ENCODE measurements around the gene MKLN1. TPM values are rescaled to one million over a fixed set of nuclear protein-coding genes. Genes with fewer than 3 reads are reported as not detected.

MKLN1 gene
- total RNA-seq, 4 donors from 2014 or later: 93.1 to 175 (median 102) TPM

GRCh38 chr7:131533566-131534561 lies 206.2 kb downstream of the MKLN1 start:
- TF ChIP-seq POLR2A (IDR thresholded peaks at IDR 0.05) (no peak), CTCF (IDR thresholded peaks at IDR 0.05) (no peak)
- WGBS, 2 donors: 82 to 87% methylated on average over 13 to 15 of the region's 15 CpGs
- Histone ChIP-seq H3K36me3 (no peaks in the 10 kb centered on the region), H3K9me3 (no peaks in the 10 kb centered on the region), H3K4me1 (no peaks in the 10 kb centered on the region), H3K4me3 (replicated peaks in 1 of 3) (no peak overlapping the region), H3K27me3 (no peaks in the 10 kb centered on the region), H3K27ac (peak overlapping the region in 2 of 3 donors; percentile 50 to 65)
- DNase-seq: no peak
- intact Hi-C loops (cut with DNase I): no loop called here

GRCh38 chr7:131536361-131536849 lies 208.7 kb downstream of the MKLN1 start:
- no peak overlapping the region for H3K27ac ChIP-seq
- 67 to 73% methylated on average over 7 of the region's 7 CpGs for WGBS, 2 donors
- no peaks in the 10 kb centered on the region for H3K36me3 ChIP-seq
- TF ChIP-seq CTCF (IDR thresholded peaks at IDR 0.05) (no peak), POLR2A (IDR thresholded peaks at IDR 0.05) (no peak)
- H3K4me3 ChIP-seq (replicated peaks in 1 of 3): no peak overlapping the region
- intact Hi-C loops (cut with DNase I): no loop called here
- H3K4me1 ChIP-seq: no peaks in the 10 kb centered on the region
- no peaks in the 10 kb centered on the region for H3K27me3 ChIP-seq
- H3K9me3 ChIP-seq: no peaks in the 10 kb centered on the region
- no peak for DNase-seq

- Histone ChIP-seq H3K4me1 (peaks cover 0 to 4% of the 10 kb centered on the region in 2 donors), H3K4me3 (replicated peaks in 1 of 3) (no peak overlapping the region), H3K9me3 (no peaks in the 10 kb centered on the region), H3K27ac (no peak overlapping the region), H3K36me3 (no peaks in the 10 kb centered on the region), H3K27me3 (no peaks in the 10 kb centered on the region)
- DNase-seq: no peak
- intact Hi-C loops (cut with DNase I): no loop called here
- TF ChIP-seq POLR2A (IDR thresholded peaks at IDR 0.05): no peak
- TF ChIP-seq CTCF (IDR thresholded peaks at IDR 0.05): no peak
- 76 to 85% methylated on average over 12 of the region's 12 CpGs for WGBS, 2 donors
Measured at GRCh38 chr7:131537571-131537978, 209.9 kb downstream of the MKLN1 start.

GRCh38 chr7:131538071-131538812 lies 210.6 kb downstream of the MKLN1 start:
- peak overlapping the region in 2 of 3 donors; percentile 3 to 58 for H3K27ac ChIP-seq
- intact Hi-C loops (cut with DNase I): no loop called here
- peaks cover 0 to 4% of the 10 kb centered on the region in 2 donors for H3K4me1 ChIP-seq
- H3K9me3 ChIP-seq: no peaks in the 10 kb centered on the region
- no peaks in the 10 kb centered on the region for H3K36me3 ChIP-seq
- DNase-seq: no peak
- WGBS, 2 donors: 82 to 91% methylated on average over 12 to 13 of the region's 13 CpGs
- H3K27me3 ChIP-seq: no peaks in the 10 kb centered on the region
- no peak for TF ChIP-seq CTCF (IDR thresholded peaks at IDR 0.05)
- TF ChIP-seq POLR2A (IDR thresholded peaks at IDR 0.05): no peak
- H3K4me3 ChIP-seq (replicated peaks in 1 of 3): no peak overlapping the region

Data from thyroid gland (tissue), 4 donors.